Sigmoid colon (tissue), 4 donors: ENCODE measurements around the gene FBXW12.

Experiments
- CTCF ChIP-seq, 4 experiments: fragments of 450-650 bp in 3 of 4; fragments of 200-600 bp in 1 of 4; IDR thresholded peaks; one replicate each; pipeline ENCODE4 v1.5.1; 2016 to 2019; ENCODE audit warnings: antibody characterized with exemption in 4 of 4, mild to moderate bottlenecking in 3 of 4, moderate library complexity in 2 of 4
- EP300 ChIP-seq, 4 donors: sonication (generic); formaldehyde crosslinking; IDR thresholded peaks; one replicate each; pipeline ENCODE4 v1.6.1; 2017; ENCODE audit warnings: antibody characterized with exemption in 4 of 4
- POLR2A ChIP-seq, 2 donors: fragments of 450-650 bp; IDR thresholded peaks; one replicate each; pipeline ENCODE4 v1.6.1; 2016; ENCODE audit warnings: antibody characterized with exemption in 2 of 2, mild to moderate bottlenecking in 2 of 2, moderate library complexity in 2 of 2

GRCh38 chr3:48432411-48433371, 60.7 kb downstream of the FBXW12 start:
- TF ChIP-seq CTCF (IDR thresholded peaks at IDR 0.05) (no peak), POLR2A (IDR thresholded peaks at IDR 0.05) (no peak), EP300 (IDR thresholded peaks at IDR 0.05) (no peak)
